ENCODE results near the gene PDE6D.

- no peak for TF ChIP-seq POLR2A (IDR thresholded peaks at IDR 0.05)
- TF ChIP-seq, protein P1, sequence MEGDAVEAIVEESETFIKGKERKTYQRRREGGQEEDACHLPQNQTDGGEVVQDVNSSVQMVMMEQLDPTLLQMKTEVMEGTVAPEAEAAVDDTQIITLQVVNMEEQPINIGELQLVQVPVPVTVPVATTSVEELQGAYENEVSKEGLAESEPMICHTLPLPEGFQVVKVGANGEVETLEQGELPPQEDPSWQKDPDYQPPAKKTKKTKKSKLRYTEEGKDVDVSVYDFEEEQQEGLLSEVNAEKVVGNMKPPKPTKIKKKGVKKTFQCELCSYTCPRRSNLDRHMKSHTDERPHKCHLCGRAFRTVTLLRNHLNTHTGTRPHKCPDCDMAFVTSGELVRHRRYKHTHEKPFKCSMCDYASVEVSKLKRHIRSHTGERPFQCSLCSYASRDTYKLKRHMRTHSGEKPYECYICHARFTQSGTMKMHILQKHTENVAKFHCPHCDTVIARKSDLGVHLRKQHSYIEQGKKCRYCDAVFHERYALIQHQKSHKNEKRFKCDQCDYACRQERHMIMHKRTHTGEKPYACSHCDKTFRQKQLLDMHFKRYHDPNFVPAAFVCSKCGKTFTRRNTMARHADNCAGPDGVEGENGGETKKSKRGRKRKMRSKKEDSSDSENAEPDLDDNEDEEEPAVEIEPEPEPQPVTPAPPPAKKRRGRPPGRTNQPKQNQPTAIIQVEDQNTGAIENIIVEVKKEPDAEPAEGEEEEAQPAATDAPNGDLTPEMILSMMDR (IDR thresholded peaks at IDR 0.05) = no peak
These were observed 38.5 kb upstream of the PDE6D start for GRCh38 chr2:231819447-231820042.

Data from vagina (tissue), 2 donors.